ENCODE results near the gene CCDC69. TPM values are rescaled to one million over a fixed set of nuclear protein-coding genes. Genes with fewer than 3 reads are reported as not detected.
"Not testable (repeated sequence)": the region's sequence is repeated elsewhere in the genome, so short reads cannot be mapped to it uniquely, and the experiment has no call there.

Gene CCDC69
- total RNA-seq, 1 donor from 2014 or later, result 101 TPM

- Histone ChIP-seq H3K4me1 (peaks cover 5 to 11% of the 10 kb centered on the region in 2 donors), H3K9me3 (no peaks in the 10 kb centered on the region), H3K27ac (no peak overlapping the region), H3K4me3 (no peak overlapping the region), H3K27me3 (no peaks in the 10 kb centered on the region), H3K36me3 (peaks cover 0 to 10% of the 10 kb centered on the region in 2 donors)
- TF ChIP-seq, protein P1, sequence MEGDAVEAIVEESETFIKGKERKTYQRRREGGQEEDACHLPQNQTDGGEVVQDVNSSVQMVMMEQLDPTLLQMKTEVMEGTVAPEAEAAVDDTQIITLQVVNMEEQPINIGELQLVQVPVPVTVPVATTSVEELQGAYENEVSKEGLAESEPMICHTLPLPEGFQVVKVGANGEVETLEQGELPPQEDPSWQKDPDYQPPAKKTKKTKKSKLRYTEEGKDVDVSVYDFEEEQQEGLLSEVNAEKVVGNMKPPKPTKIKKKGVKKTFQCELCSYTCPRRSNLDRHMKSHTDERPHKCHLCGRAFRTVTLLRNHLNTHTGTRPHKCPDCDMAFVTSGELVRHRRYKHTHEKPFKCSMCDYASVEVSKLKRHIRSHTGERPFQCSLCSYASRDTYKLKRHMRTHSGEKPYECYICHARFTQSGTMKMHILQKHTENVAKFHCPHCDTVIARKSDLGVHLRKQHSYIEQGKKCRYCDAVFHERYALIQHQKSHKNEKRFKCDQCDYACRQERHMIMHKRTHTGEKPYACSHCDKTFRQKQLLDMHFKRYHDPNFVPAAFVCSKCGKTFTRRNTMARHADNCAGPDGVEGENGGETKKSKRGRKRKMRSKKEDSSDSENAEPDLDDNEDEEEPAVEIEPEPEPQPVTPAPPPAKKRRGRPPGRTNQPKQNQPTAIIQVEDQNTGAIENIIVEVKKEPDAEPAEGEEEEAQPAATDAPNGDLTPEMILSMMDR (IDR thresholded peaks at IDR 0.05), result no peak
- intact Hi-C loops (cut with DNase I), result loop anchor here (10.0 kb wide), 1 partner anchor 189 kb away; the partner anchor contains the start of gene SLC36A1
- DNase-seq (ENCODE audit: low spot score in 2 of 2), result no peak
Measured at GRCh38 chr5:151255621-151256286, 31.9 kb upstream of the CCDC69 start.

GRCh38 chr5:151254990-151255389 is 31.1 kb upstream of the CCDC69 start:
- not testable (repeated sequence) for H3K4me3 ChIP-seq

DNA sequence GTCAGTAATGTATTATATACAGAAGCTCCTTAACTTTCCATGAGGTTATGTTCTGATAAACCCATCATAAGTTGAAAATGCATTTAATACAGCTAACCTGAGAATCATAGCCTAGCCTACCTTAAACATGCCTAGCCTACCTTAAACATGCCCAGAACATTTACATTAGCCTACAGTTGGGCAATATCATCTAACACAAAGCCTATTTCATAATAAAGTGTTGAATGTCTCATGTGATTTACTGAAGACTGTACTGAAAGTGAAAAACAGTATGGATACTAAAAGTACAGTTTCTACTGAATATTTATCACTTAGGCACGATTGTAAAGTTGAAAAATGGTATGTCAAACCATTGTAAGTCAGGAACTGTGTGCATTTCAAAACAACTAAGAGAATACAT is 30.7 kb upstream of the CCDC69 start:
- Histone ChIP-seq H3K36me3 (no peaks in the 10 kb centered on the region), H3K27me3 (no peaks in the 10 kb centered on the region), H3K4me3 (peak overlapping the region in 1 of 2 donors; percentile 88), H3K27ac (no peak overlapping the region), H3K4me1 (peaks cover 5 to 11% of the 10 kb centered on the region in 2 donors), H3K9me3 (no peaks in the 10 kb centered on the region)
- TF ChIP-seq, protein P1 (IDR thresholded peaks at IDR 0.05), result no peak
- no peak for DNase-seq (ENCODE audit: low spot score in 2 of 2)
- intact Hi-C loops (cut with DNase I), result loop anchor here (5.0 to 10.0 kb wide), 2 partner anchors 97 to 190 kb away; partner anchors contain the start of genes ANXA6 and SLC36A1

More at GRCh38 chr5:151254990-151255389, 31.1 kb upstream of the CCDC69 start:
- H3K4me1 ChIP-seq, result peaks cover 5 to 11% of the 10 kb centered on the region in 2 donors
- H3K27me3 ChIP-seq; DNase-seq (ENCODE audit: low spot score in 2 of 2); H3K36me3 ChIP-seq; H3K9me3 ChIP-seq; H3K27ac ChIP-seq: not testable (repeated sequence)
- intact Hi-C loops (cut with DNase I), result loop anchor here (5.0 to 10.0 kb wide), 2 partner anchors 98 to 190 kb away; partner anchors contain the start of genes ANXA6 and SLC36A1

DNA sequence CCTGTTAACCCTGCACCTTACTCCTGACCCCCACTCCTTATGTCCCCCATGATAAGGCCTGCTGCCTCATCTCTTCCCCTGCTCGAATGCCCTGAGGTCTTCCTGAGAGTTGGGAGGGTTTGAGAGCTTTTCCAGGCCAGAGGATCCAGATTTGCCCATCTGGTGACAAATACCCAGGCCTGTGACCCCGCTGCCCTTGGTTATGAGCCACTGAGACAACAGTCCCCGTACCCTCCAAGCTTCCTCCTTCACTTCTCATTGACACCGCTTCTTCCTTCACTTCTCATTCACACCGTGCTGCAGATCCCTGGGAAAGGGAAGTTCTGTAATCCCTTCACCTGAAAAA is 29.7 kb upstream of the CCDC69 start:
- DNase-seq (ENCODE audit: low spot score in 2 of 2), result no peak
- Histone ChIP-seq H3K36me3 (no peaks in the 10 kb centered on the region), H3K27ac (peak overlapping the region in 1 of 2 donors; percentile 60), H3K4me1 (peaks cover 5 to 11% of the 10 kb centered on the region in 2 donors), H3K4me3 (peak overlapping the region; percentile 77 to 88), H3K27me3 (no peaks in the 10 kb centered on the region), H3K9me3 (no peaks in the 10 kb centered on the region)
- intact Hi-C loops (cut with DNase I), result loop anchor here (2.0 to 10.0 kb wide), 3 partner anchors 96 to 517 kb away; partner anchors contain the start of genes ANXA6, G3BP1 and SLC36A1
- TF ChIP-seq, protein P1 (IDR thresholded peaks at IDR 0.05), result no peak

- H3K27ac ChIP-seq, result peak within 1 kb of the TSS; percentile 52 to 75
- H3K36me3 ChIP-seq, result no peaks in the 10 kb centered on the region
- peak; percentile 98 to 100 for DNase-seq (ENCODE audit: low spot score in 2 of 2)
- TF ChIP-seq, protein P1 (IDR thresholded peaks at IDR 0.05), result no peak
- intact Hi-C loops (cut with DNase I), result loop anchor here (2.0 to 10.0 kb wide), 3 partner anchors 96 to 518 kb away; partner anchors contain the start of genes ANXA6, G3BP1 and SLC36A1
- no peaks in the 10 kb centered on the region for H3K27me3 ChIP-seq
- H3K4me1 ChIP-seq, result peaks cover 5 to 11% of the 10 kb centered on the region in 2 donors
- peak within 1 kb of the TSS; percentile 77 to 88 for H3K4me3 ChIP-seq
- no peaks in the 10 kb centered on the region for H3K9me3 ChIP-seq
Measured at GRCh38 chr5:151252762-151253604, 29.1 kb upstream of the CCDC69 start, which contains the start of gene GM2A. Gene GM2A (plus strand): TSS chr5:151253185. CDS start chr5:151253217, 32 bp downstream.
